ENCODE measurements around the gene SLC34A3.
"Not testable (repeated sequence)": the region's sequence is repeated elsewhere in the genome, so short reads cannot be mapped to it uniquely, and the experiment has no call there.

Gene SLC34A3

GRCh38 chr9:137240841-137241489 lies 10.3 kb downstream of the SLC34A3 start, which contains the start of gene TUBB4B:
TSS of gene TUBB4B (plus strand) at chr9:137241287. CDS start at chr9:137241361, 74 bp downstream.
- Mint-ChIP-seq H3K36me3 (ENCODE audit: insufficient read depth) (peaks cover 38% of the 10 kb centered on the region), H3K4me1 (ENCODE audit: low read depth in 2 of 2) (peaks cover 19 to 22% of the 10 kb centered on the region in 2 donors), H3K9me3 (no peaks in the 10 kb centered on the region), H3K27me3 (no peaks in the 10 kb centered on the region), H3K4me3 (peak within 1 kb of the TSS; percentile 86 to 97), H3K27ac (peak within 1 kb of the TSS; percentile 91 to 97)
- DNase-seq (peak; percentile 94 to 96 (median 96)), ATAC-seq (replicated peaks) (peak; percentile 74)

GRCh38 chr9:137241490-137242268 lies 11.0 kb downstream of the SLC34A3 start:
- Mint-ChIP-seq H3K4me1 (ENCODE audit: low read depth in 2 of 2) (peaks cover 19 to 22% of the 10 kb centered on the region in 2 donors), H3K27me3 (no peaks in the 10 kb centered on the region), H3K9me3 (no peaks in the 10 kb centered on the region), H3K27ac (peak overlapping the region; percentile 91 to 97), H3K4me3 (peak overlapping the region; percentile 86 to 97), H3K36me3 (ENCODE audit: insufficient read depth) (peaks cover 38% of the 10 kb centered on the region)
- ATAC-seq (replicated peaks) (peak; percentile 15), DNase-seq (peak in 2 of 3 experiments; percentile 41 to 51)

GRCh38 chr9:137242269-137243203 lies 11.8 kb downstream of the SLC34A3 start:
- H3K27ac Mint-ChIP-seq = peak overlapping the region in 1 of 2 donors; percentile 93
- ATAC-seq (replicated peaks) = no peak
- DNase-seq = no peak
- peak overlapping the region; percentile 74 to 97 for H3K4me3 Mint-ChIP-seq
- H3K4me1 Mint-ChIP-seq (ENCODE audit: low read depth in 2 of 2) = peaks cover 19 to 22% of the 10 kb centered on the region in 2 donors
- peaks cover 38% of the 10 kb centered on the region for H3K36me3 Mint-ChIP-seq (ENCODE audit: insufficient read depth)
- H3K9me3 Mint-ChIP-seq = no peaks in the 10 kb centered on the region
- no peaks in the 10 kb centered on the region for H3K27me3 Mint-ChIP-seq

GRCh38 chr9:137243266-137243625 lies 12.5 kb downstream of the SLC34A3 start:
- DNase-seq; H3K9me3 Mint-ChIP-seq; H3K27me3 Mint-ChIP-seq; ATAC-seq (replicated peaks): not testable (repeated sequence)
- Mint-ChIP-seq H3K4me3 (peak overlapping the region; percentile 13 to 97), H3K36me3 (ENCODE audit: insufficient read depth) (peaks cover 38% of the 10 kb centered on the region), H3K4me1 (ENCODE audit: low read depth in 2 of 2) (peaks cover 19 to 22% of the 10 kb centered on the region in 2 donors), H3K27ac (peak overlapping the region in 1 of 2 donors; percentile 93)

- no peak for ATAC-seq (replicated peaks)
- peaks cover 18 to 19% of the 10 kb centered on the region in 2 donors for H3K4me1 Mint-ChIP-seq (ENCODE audit: low read depth in 2 of 2)
- DNase-seq = no peak
- H3K4me3 Mint-ChIP-seq = peak overlapping the region; percentile 13 to 53
- H3K36me3 Mint-ChIP-seq (ENCODE audit: insufficient read depth) = peaks cover 38% of the 10 kb centered on the region
- H3K9me3 Mint-ChIP-seq = no peaks in the 10 kb centered on the region
- H3K27me3 Mint-ChIP-seq = no peaks in the 10 kb centered on the region
- H3K27ac Mint-ChIP-seq = peak overlapping the region in 1 of 2 donors; percentile 93
Observed at GRCh38 chr9:137243626-137244485, 13.2 kb downstream of the SLC34A3 start.

- ATAC-seq (replicated peaks) (no peak), DNase-seq (no peak)
- H3K27me3 Mint-ChIP-seq = no peaks in the 10 kb centered on the region
- peak overlapping the region in 1 of 2 donors; percentile 93 for H3K27ac Mint-ChIP-seq
- H3K36me3 Mint-ChIP-seq (ENCODE audit: insufficient read depth) = peaks cover 34% of the 10 kb centered on the region
- H3K4me3 Mint-ChIP-seq = peak overlapping the region in 1 of 2 donors; percentile 53
- H3K9me3 Mint-ChIP-seq = no peaks in the 10 kb centered on the region
- peaks cover 14 to 15% of the 10 kb centered on the region in 2 donors for H3K4me1 Mint-ChIP-seq (ENCODE audit: low read depth in 2 of 2)
Observed at GRCh38 chr9:137244486-137245449, 14.1 kb downstream of the SLC34A3 start.

GRCh38 chr9:137245450-137246421 lies 15.0 kb downstream of the SLC34A3 start:
- no peak overlapping the region for H3K4me3 Mint-ChIP-seq
- no peak overlapping the region for H3K27ac Mint-ChIP-seq
- H3K36me3 Mint-ChIP-seq (ENCODE audit: insufficient read depth) = peaks cover 33% of the 10 kb centered on the region
- ATAC-seq (replicated peaks) = no peak
- H3K4me1 Mint-ChIP-seq (ENCODE audit: low read depth in 2 of 2) = peaks cover 14 to 15% of the 10 kb centered on the region in 2 donors
- H3K9me3 Mint-ChIP-seq = no peaks in the 10 kb centered on the region
- DNase-seq = no peak
- no peaks in the 10 kb centered on the region for H3K27me3 Mint-ChIP-seq

- Mint-ChIP-seq H3K4me1 (ENCODE audit: low read depth in 2 of 2) (peaks cover 8 to 10% of the 10 kb centered on the region in 2 donors), H3K27me3 (no peaks in the 10 kb centered on the region)
- DNase-seq = no peak
Observed at GRCh38 chr9:137247135-137247915, 16.6 kb downstream of the SLC34A3 start.

GRCh38 chr9:137247916-137248175 lies 17.1 kb downstream of the SLC34A3 start:
- no peaks in the 10 kb centered on the region for H3K27me3 Mint-ChIP-seq
- no peak overlapping the region for H3K27ac Mint-ChIP-seq
- no peak overlapping the region for H3K4me3 Mint-ChIP-seq
- ATAC-seq (replicated peaks) (no peak), DNase-seq (no peak)
- peaks cover 14% of the 10 kb centered on the region for H3K36me3 Mint-ChIP-seq (ENCODE audit: insufficient read depth)
- H3K4me1 Mint-ChIP-seq (ENCODE audit: low read depth in 2 of 2) = peaks cover 7 to 8% of the 10 kb centered on the region in 2 donors
- H3K9me3 Mint-ChIP-seq = no peaks in the 10 kb centered on the region

More at GRCh38 chr9:137247135-137247915, 16.6 kb downstream of the SLC34A3 start:
- Mint-ChIP-seq H3K4me3 (no peak overlapping the region), H3K9me3 (no peaks in the 10 kb centered on the region), H3K27ac (no peak overlapping the region), H3K36me3 (ENCODE audit: insufficient read depth) (peaks cover 19% of the 10 kb centered on the region)
- ATAC-seq (replicated peaks) = no peak

- Mint-ChIP-seq H3K27me3 (no peaks in the 10 kb centered on the region), H3K36me3 (ENCODE audit: insufficient read depth) (peaks cover 4% of the 10 kb centered on the region), H3K4me3 (no peak overlapping the region), H3K9me3 (no peaks in the 10 kb centered on the region), H3K27ac (no peak overlapping the region), H3K4me1 (ENCODE audit: low read depth in 2 of 2) (peaks cover 5 to 7% of the 10 kb centered on the region in 2 donors)
- no peak for DNase-seq
- ATAC-seq (replicated peaks) = no peak
Observed at GRCh38 chr9:137250329-137251193, 19.9 kb downstream of the SLC34A3 start.
